Breast epithelium (tissue), 3 donors: ENCODE measurements around the gene CRELD1.

ENCODE experiments used
- CTCF ChIP-seq, 3 donors: fragments of 450-650 bp; IDR thresholded peaks; one replicate each; pipeline ENCODE4 v1.5.1; 2016 to 2017; ENCODE audit warnings: antibody characterized with exemption in 3 of 3, mild to moderate bottlenecking in 3 of 3, moderate library complexity in 3 of 3
- POLR2A ChIP-seq: fragments of 450-650 bp; IDR thresholded peaks from one replicate; pipeline ENCODE4 v1.6.1; 2016; ENCODE audit warnings: antibody characterized with exemption, mild to moderate bottlenecking, moderate library complexity

GRCh38 chr3:9937486-9938238 is 4.0 kb downstream of the CRELD1 start:
- TF ChIP-seq CTCF (IDR thresholded peaks at IDR 0.05) (no peak), POLR2A (no peak)
